Prostate gland (tissue), 2 donors: Measurements from ENCODE around the gene NOTUM. TPM values are rescaled to one million over a fixed set of nuclear protein-coding genes. Genes with fewer than 3 reads are reported as not detected.

Source experiments
- DNase-seq: peaks from one replicate; pipeline ENCODE4 v3.0.0-alpha.2; 2019; ENCODE audit warnings: low spot score
- H3K27ac ChIP-seq, 2 donors: fragments of 200-600 bp; sonication (generic); 2 replicates each; pipeline ENCODE4 v1.5.1; 2017 to 2019
- H3K27me3 ChIP-seq: fragments of 200-600 bp; sonication (generic); replicated peaks from 2 replicates; pipeline ENCODE4 v1.5.1; 2019; ENCODE audit not compliant: insufficient read depth
- H3K36me3 ChIP-seq, 2 donors: fragments of 200-600 bp; sonication (generic); 1 replicate in 1 of 2; 2 replicates in 1 of 2; pipeline versions ENCODE4 v1.5.1 to v1.8.1; 2017 to 2019
- H3K4me1 ChIP-seq: fragments of 200-600 bp; sonication (generic); replicated peaks from 2 replicates; pipeline ENCODE4 v1.5.1; 2019
- H3K4me3 ChIP-seq, 2 donors: fragments of 200-600 bp; sonication (generic); 2 replicates each; pipeline ENCODE4 v1.5.1; 2017 to 2019
- H3K9me3 ChIP-seq: fragments of 200-600 bp; sonication (generic); 2 replicates; pipeline ENCODE4 v1.5.1; 2017
- CTCF ChIP-seq, 4 experiments: fragments of 200-600 bp in 2 of 4; fragments of 450-650 bp in 2 of 4; sonication (generic) in 2 of 4; IDR thresholded peaks; 1 replicate in 3 of 4; 2 replicates in 1 of 4; pipeline ENCODE4 v1.5.1; 2016 to 2019; ENCODE audit warnings: antibody characterized with exemption in 4 of 4, mild to moderate bottlenecking in 2 of 4, moderate library complexity in 2 of 4
- POLR2A ChIP-seq: fragments of 450-650 bp; IDR thresholded peaks from one replicate; pipeline ENCODE4 v1.6.1; 2016; ENCODE audit warnings: antibody characterized with exemption, mild to moderate bottlenecking
- POLR2AphosphoS5 ChIP-seq: sonication (generic); formaldehyde crosslinking; IDR thresholded peaks from one replicate; pipeline ENCODE4 v1.6.1; 2017; ENCODE audit warnings: antibody characterized with exemption
- WGBS: methylation state at CpG from one replicate; pipeline ENCODE4 v1.1.5; 2018; 5-methylcytosine and 5-hydroxymethylcytosine counted together
- intact Hi-C: fragments of 100-400 bp; cut with DNase I; formaldehyde crosslinking; loops from one replicate; pipeline ENCODE4 v1.14.2; 2022
- total RNA-seq, 2 donors: library from RNA; depleted of rRNA; stranded (reverse); fragments of >200 nt; gene quantifications; one replicate each; pipeline ENCODE4 v1.1.0, GENCODE V29; 2016

NOTUM gene
- total RNA-seq, 2 donors from 2014 or later, result 0.50 to 8.3 TPM

GRCh38 chr17:81999587-81999975 is 38.6 kb upstream of the NOTUM start:
- Histone ChIP-seq H3K27me3 (no peaks in the 10 kb centered on the region), H3K27ac (no peak overlapping the region)
- WGBS, result 88% methylated on average over 12 of the region's 12 CpGs

GRCh38 chr17:81998691-81999438 is 37.9 kb upstream of the NOTUM start:
- Histone ChIP-seq H3K27ac (no peak overlapping the region), H3K4me1 (no peaks in the 10 kb centered on the region), H3K36me3 (no peaks in the 10 kb centered on the region), H3K9me3 (no peaks in the 10 kb centered on the region), H3K4me3 (no peak overlapping the region), H3K27me3 (no peaks in the 10 kb centered on the region)
- intact Hi-C loops, result no loop called here
- WGBS, result 76% methylated on average over 14 of the region's 14 CpGs
- DNase-seq, result no peak
- TF ChIP-seq POLR2A (no peak), POLR2AphosphoS5 (no peak), CTCF (IDR thresholded peaks at IDR 0.05) (no peak)

More at GRCh38 chr17:81999587-81999975, 38.6 kb upstream of the NOTUM start:
- Histone ChIP-seq H3K36me3 (no peaks in the 10 kb centered on the region), H3K4me1 (no peaks in the 10 kb centered on the region), H3K9me3 (no peaks in the 10 kb centered on the region), H3K4me3 (no peak overlapping the region)
- no peak for TF ChIP-seq POLR2AphosphoS5
- TF ChIP-seq CTCF (IDR thresholded peaks at IDR 0.05), result no peak
- no peak for TF ChIP-seq POLR2A
- intact Hi-C loops, result no loop called here
- DNase-seq, result no peak

GRCh38 chr17:81998212-81998611 is 37.2 kb upstream of the NOTUM start:
- no peak overlapping the region for H3K27ac ChIP-seq
- 64% methylated on average over 7 of the region's 7 CpGs for WGBS
- no peaks in the 10 kb centered on the region for H3K9me3 ChIP-seq
- DNase-seq, result no peak
- no peaks in the 10 kb centered on the region for H3K4me1 ChIP-seq
- no peaks in the 10 kb centered on the region for H3K36me3 ChIP-seq
- TF ChIP-seq POLR2A (no peak), CTCF (IDR thresholded peaks at IDR 0.05) (no peak), POLR2AphosphoS5 (no peak)
- intact Hi-C loops, result no loop called here
- no peaks in the 10 kb centered on the region for H3K27me3 ChIP-seq
- no peak overlapping the region for H3K4me3 ChIP-seq

GRCh38 chr17:81996757-81997441 is 35.9 kb upstream of the NOTUM start:
- no peak for TF ChIP-seq POLR2A
- no peak for TF ChIP-seq CTCF (IDR thresholded peaks at IDR 0.05)
- no peak for TF ChIP-seq POLR2AphosphoS5
- Histone ChIP-seq H3K4me3 (no peak overlapping the region), H3K27me3 (no peaks in the 10 kb centered on the region), H3K9me3 (no peaks in the 10 kb centered on the region), H3K36me3 (no peaks in the 10 kb centered on the region), H3K4me1 (peaks cover 8% of the 10 kb centered on the region), H3K27ac (no peak overlapping the region)
- 91% methylated on average over 30 of the region's 30 CpGs for WGBS
- intact Hi-C loops, result no loop called here
- no peak for DNase-seq

- H3K27me3 ChIP-seq, result no peaks in the 10 kb centered on the region
- H3K27ac ChIP-seq, result no peak overlapping the region
- H3K4me1 ChIP-seq, result peaks cover 11% of the 10 kb centered on the region
- 89% methylated on average over 28 of the region's 28 CpGs for WGBS
- no peaks in the 10 kb centered on the region for H3K36me3 ChIP-seq
- no peaks in the 10 kb centered on the region for H3K9me3 ChIP-seq
- H3K4me3 ChIP-seq, result no peak overlapping the region
- intact Hi-C loops, result no loop called here
- no peak for DNase-seq
- TF ChIP-seq CTCF (IDR thresholded peaks at IDR 0.05) (no peak), POLR2A (no peak), POLR2AphosphoS5 (no peak)
Observed at GRCh38 chr17:81996232-81996756, 35.3 kb upstream of the NOTUM start.
